IgD-negative memory B cell (primary cell): ENCODE measurements around the gene CAPS. TPM values are rescaled to one million over a fixed set of nuclear protein-coding genes. Genes with fewer than 3 reads are reported as not detected.
"Not testable (repeated sequence)": the region's sequence is repeated elsewhere in the genome, so short reads cannot be mapped to it uniquely, and the experiment has no call there.

Experiments used
- H3K27ac Mint-ChIP-seq, 3 donors: one replicate each; pipeline ENCODE4 v1.8.0; 2020 to 2022; ENCODE audit warnings: mild to moderate bottlenecking in 3 of 3, mixed read lengths in 3 of 3, moderate library complexity in 1 of 3
- H3K27me3 Mint-ChIP-seq: one replicate; pipeline ENCODE4 v1.8.0; 2021; ENCODE audit warnings: mixed read lengths
- H3K36me3 Mint-ChIP-seq: one replicate; pipeline ENCODE4 v1.8.0; 2020; ENCODE audit warnings: mild to moderate bottlenecking, mixed read lengths
- H3K4me1 Mint-ChIP-seq, 3 donors: one replicate each; pipeline ENCODE4 v1.8.0; 2020 to 2022; ENCODE audit warnings: mixed read lengths in 3 of 3, mild to moderate bottlenecking in 1 of 3
- H3K4me3 Mint-ChIP-seq, 4 donors: one replicate each; pipeline ENCODE4 v1.8.0; 2020 to 2022; ENCODE audit warnings: mild to moderate bottlenecking in 4 of 4, mixed read lengths in 4 of 4, moderate library complexity in 3 of 4
- H3K9me3 Mint-ChIP-seq, 3 donors: one replicate each; pipeline ENCODE4 v1.8.0; 2020 to 2021; ENCODE audit warnings: mixed read lengths in 3 of 3, mild to moderate bottlenecking in 1 of 3
- polyA plus RNA-seq: library from polyadenylated mRNA; unstranded; fragments of 300-500 nt; fragmentation: Illumina TruSeq; gene quantifications from one replicate; pipeline ENCODE4 v1.2.3, GENCODE V29; 2021

The CAPS gene
- polyA plus RNA-seq, 1 donor from 2014 or later, result 3.7 TPM

- not testable (repeated sequence) for H3K9me3 Mint-ChIP-seq, H3K4me1 Mint-ChIP-seq, H3K36me3 Mint-ChIP-seq, H3K27me3 Mint-ChIP-seq, H3K27ac Mint-ChIP-seq, H3K4me3 Mint-ChIP-seq
These were observed 30.7 kb upstream of the CAPS start for GRCh38 chr19:5883157-5883873.

DNA sequence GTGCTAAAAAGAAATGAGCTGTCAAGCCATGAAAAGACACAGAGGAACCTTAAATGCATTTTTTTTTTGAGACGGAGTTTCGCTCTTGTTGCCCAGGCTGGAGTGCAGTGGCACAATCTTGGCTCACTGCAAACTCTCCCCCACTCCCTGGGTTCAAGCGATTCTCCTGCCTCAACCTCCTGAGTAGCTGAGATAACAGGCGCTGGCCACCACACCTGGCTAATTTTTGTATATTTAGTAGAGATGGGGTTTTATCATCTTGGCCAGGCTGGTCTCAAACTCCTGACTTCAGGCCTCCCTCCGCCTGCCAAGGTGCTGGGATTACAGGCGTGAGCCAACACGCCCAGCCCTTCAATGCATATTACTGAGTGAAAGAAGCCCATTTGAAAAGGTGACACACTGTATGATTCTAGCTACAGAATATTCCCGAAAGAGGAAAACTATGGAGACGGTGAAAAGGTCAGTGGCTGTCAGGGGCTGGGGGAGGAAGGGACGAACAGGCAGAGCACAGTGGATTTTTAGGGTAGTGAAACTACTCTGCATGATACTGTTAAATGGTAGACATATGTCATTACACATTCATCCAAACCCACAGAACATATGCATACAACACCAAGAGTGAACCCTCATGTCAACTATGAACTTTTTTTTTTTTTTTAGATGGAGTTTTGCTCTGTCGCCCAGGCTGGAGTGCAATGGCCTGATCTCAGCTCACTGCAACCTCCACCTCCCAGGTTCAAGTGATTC is 29.8 kb upstream of the CAPS start:
- H3K4me3 Mint-ChIP-seq, H3K4me1 Mint-ChIP-seq, H3K36me3 Mint-ChIP-seq, H3K27me3 Mint-ChIP-seq, H3K27ac Mint-ChIP-seq, H3K9me3 Mint-ChIP-seq: not testable (repeated sequence)

GRCh38 chr19:5889288-5889971 is 24.6 kb upstream of the CAPS start:
- no peaks in the 10 kb centered on the region for H3K9me3 Mint-ChIP-seq
- H3K27ac Mint-ChIP-seq, result no peak overlapping the region

DNA sequence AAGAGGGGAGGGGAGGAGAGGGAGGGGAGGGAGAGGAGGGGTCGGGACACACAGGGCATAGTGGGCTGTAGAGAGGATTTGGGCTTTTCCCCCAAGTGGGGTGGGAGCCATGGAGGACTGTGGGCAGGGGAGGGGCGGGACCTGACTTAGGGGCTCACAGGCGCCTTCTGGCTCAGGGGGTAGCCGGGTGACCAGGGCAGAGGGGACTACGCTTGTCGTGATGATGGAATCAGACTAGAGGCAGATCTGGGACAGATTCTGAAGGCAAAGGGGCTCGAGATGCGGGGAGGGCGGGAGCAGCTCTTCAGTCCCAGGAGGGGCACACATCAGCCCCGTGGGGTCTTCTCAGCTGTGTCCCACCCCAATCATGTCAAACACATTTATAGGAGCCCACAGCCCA is 24.0 kb upstream of the CAPS start:
- H3K27ac Mint-ChIP-seq, result no peak overlapping the region

More at GRCh38 chr19:5889288-5889971, 24.6 kb upstream of the CAPS start:
- H3K4me1 Mint-ChIP-seq, result peaks cover 0 to 4% (median 0%) of the 10 kb centered on the region in 3 donors
- H3K4me3 Mint-ChIP-seq, result no peak overlapping the region
- no peaks in the 10 kb centered on the region for H3K27me3 Mint-ChIP-seq
- peaks cover 2% of the 10 kb centered on the region for H3K36me3 Mint-ChIP-seq

DNA sequence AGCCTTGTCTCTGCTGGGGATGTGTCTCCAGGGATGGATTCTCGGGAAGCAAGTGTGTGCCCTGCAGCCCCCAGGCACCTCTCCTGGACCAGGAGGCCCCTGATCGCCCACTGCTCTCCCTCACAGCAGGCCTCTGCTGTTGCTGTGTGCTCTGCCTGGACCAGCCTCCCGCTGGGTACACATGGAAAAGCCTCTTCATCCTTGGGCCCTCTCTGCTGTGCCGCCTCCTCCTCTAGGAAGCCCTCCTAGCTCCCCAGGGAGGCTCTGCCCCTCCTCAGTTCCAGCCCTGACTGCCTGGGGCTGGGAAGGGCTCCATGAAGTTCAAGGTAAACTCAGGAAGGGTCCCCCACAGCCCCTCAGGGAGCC is 22.5 kb upstream of the CAPS start:
- H3K27me3 Mint-ChIP-seq, result no peaks in the 10 kb centered on the region
- peaks cover 2% of the 10 kb centered on the region for H3K36me3 Mint-ChIP-seq
- peak overlapping the region in 1 of 3 donors; percentile 83 for H3K27ac Mint-ChIP-seq
- no peaks in the 10 kb centered on the region for H3K9me3 Mint-ChIP-seq
- no peaks in the 10 kb centered on the region for H3K4me1 Mint-ChIP-seq
- no peak overlapping the region for H3K4me3 Mint-ChIP-seq

More for the DNA sequence above, 24.0 kb upstream of the CAPS start:
- peaks cover 2% of the 10 kb centered on the region for H3K36me3 Mint-ChIP-seq
- no peaks in the 10 kb centered on the region for H3K9me3 Mint-ChIP-seq
- H3K4me3 Mint-ChIP-seq, result peak overlapping the region in 1 of 4 donors; percentile 5
- no peaks in the 10 kb centered on the region for H3K27me3 Mint-ChIP-seq
- peaks cover 0 to 4% (median 0%) of the 10 kb centered on the region in 3 donors for H3K4me1 Mint-ChIP-seq

DNA sequence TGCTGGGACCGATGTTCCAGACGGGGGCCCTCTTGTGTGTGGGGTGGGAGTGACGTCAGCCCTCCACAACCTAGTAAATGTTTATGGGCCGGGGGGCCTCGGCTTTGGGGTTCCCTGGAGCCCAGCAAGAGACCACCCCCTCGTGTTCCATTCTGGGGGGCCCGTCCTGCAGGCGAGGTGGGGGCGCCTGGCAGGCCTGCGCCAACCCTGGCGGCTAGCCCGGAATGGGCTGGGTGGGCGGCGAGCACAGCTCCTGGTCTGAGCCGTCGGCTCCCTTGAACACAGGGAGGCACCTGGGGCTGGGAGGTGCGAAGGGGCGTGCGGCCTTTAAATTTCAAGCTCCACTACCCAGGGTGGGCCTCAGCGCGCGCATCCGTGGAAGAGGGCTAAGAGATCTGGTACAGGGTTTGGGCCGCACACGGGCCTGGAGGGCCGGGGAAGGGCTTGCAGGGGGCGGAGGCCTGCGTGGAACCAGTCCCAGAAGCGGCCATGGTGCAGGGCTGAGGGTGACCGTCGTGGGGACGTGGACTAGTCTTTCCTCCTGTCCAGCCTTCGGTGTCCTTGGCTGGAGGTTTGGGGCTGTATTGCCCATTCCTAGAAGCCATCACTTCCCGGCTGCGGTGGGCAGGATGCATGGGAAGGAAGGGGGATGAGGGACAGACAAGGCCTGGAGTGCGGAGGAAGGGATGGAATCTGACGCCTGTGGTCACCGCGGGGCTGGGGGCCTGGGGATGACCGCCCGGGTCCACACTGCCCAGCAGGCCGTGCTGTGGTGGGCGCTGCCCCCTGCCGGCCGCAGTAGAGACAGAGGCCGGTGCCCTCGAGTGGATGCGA is 21.9 kb upstream of the CAPS start:
- Mint-ChIP-seq H3K4me3 (no peak overlapping the region), H3K36me3 (peaks cover 2% of the 10 kb centered on the region), H3K4me1 (no peaks in the 10 kb centered on the region), H3K27ac (no peak overlapping the region), H3K9me3 (no peaks in the 10 kb centered on the region), H3K27me3 (no peaks in the 10 kb centered on the region)

DNA sequence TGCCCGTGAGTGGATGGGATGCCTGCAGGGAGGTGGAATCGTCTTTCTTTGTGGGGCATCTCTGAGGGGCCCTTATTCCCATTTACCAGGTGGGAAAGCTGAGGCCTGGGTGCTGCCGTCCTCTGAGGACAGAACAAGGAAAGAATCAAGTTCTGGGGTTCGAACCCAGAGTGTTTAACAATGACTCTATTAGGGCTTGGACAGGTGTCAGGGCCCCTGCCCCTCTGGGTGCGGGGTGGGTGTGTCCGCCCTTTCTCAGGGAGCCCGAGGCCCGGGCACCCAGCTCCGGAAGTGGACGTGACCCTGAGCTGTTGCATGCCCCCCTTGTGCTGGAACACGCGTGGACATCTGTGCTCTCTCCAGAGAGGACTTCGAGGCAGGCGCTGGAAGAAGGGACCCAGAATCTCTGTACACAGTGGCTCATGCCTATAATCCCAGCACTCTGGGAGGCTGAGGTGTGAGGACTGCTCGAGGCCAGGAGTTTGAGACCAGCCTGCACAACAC is 21.2 kb upstream of the CAPS start:
- Mint-ChIP-seq H3K4me1 (no peaks in the 10 kb centered on the region), H3K9me3 (no peaks in the 10 kb centered on the region), H3K27ac (peak overlapping the region in 2 of 3 donors; percentile 39 to 67), H3K4me3 (peak overlapping the region in 1 of 4 donors; percentile 27), H3K27me3 (no peaks in the 10 kb centered on the region), H3K36me3 (peaks cover 2% of the 10 kb centered on the region)

- peak overlapping the region in 2 of 3 donors; percentile 39 to 67 for H3K27ac Mint-ChIP-seq
- H3K27me3 Mint-ChIP-seq, result no peaks in the 10 kb centered on the region
- H3K4me3 Mint-ChIP-seq, result no peak overlapping the region
- H3K4me1 Mint-ChIP-seq, result no peaks in the 10 kb centered on the region
- H3K9me3 Mint-ChIP-seq, result no peaks in the 10 kb centered on the region
- H3K36me3 Mint-ChIP-seq, result peaks cover 2% of the 10 kb centered on the region
These were observed 20.7 kb upstream of the CAPS start for GRCh38 chr19:5893296-5893903.

DNA sequence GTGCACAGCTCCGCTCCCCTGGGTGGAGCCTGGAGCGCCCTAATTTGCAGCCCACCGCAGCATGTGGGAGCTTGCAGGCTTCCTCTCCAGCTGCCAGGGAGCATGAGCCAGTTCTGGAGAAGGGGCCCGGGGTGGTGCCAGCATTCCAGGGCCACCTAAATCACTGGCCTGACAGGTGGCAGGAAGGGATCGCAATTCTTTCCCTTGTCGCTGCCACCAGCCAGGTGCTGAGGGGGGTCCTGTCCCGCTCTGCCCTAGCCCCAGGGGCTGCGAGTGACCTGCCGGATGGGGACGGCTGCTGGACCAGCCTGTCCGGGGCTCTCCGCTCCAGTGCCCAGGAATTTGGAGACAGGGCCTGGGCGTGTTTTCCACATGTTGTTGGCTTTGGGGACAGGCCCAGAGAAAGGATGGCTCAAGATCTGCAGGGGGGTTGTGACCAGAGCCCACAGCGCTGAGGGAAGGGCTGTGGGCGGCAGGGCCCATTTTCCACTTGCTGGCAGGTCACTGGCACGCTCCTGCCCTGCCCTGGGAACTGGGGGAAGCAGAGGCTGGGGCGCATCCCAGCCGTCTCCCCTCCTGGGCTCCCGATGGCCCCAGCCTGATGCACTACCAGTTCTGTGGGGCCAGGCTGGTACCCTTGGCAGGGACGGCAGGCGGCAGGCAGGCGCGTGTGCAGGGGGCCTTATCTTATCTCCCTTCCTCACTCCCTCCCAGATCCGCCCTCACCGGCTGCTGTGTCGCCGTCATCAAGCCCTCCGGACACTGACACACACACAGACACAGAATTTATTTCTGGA is 19.9 kb upstream of the CAPS start:
- no peaks in the 10 kb centered on the region for H3K27me3 Mint-ChIP-seq
- H3K4me3 Mint-ChIP-seq, result no peak overlapping the region
- H3K27ac Mint-ChIP-seq, result no peak overlapping the region

GRCh38 chr19:5894704-5895349 is 19.2 kb upstream of the CAPS start:
- no peaks in the 10 kb centered on the region for H3K4me1 Mint-ChIP-seq
- no peaks in the 10 kb centered on the region for H3K9me3 Mint-ChIP-seq
- H3K27ac Mint-ChIP-seq, result no peak overlapping the region
- H3K27me3 Mint-ChIP-seq, result no peaks in the 10 kb centered on the region
- no peak overlapping the region for H3K4me3 Mint-ChIP-seq
- H3K36me3 Mint-ChIP-seq, result peaks cover 2% of the 10 kb centered on the region

More for the DNA sequence above, 19.9 kb upstream of the CAPS start:
- H3K4me1 Mint-ChIP-seq, result no peaks in the 10 kb centered on the region
- H3K9me3 Mint-ChIP-seq, result no peaks in the 10 kb centered on the region
- peaks cover 2% of the 10 kb centered on the region for H3K36me3 Mint-ChIP-seq

DNA sequence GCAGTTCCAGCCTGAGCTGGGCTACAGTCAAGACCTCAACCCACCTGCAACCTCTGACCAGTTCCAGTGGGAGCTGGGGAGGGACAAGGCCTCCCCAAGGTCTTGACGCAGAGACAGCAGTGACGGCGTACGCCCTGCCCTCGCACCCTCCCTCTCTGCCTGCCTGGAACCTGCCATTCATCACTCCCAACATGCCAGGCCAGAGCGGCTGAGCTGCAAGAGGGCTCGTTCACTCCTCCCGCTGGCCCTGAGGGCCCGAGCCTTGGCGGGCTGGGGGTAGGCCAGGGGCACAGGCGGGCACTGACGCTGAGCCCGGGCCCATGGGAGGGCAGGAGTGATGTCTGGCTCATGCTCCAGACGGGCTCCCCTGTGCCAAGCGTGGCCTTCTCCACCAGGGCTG is 18.6 kb upstream of the CAPS start:
- H3K27me3 Mint-ChIP-seq, result no peaks in the 10 kb centered on the region
- peaks cover 2% of the 10 kb centered on the region for H3K36me3 Mint-ChIP-seq
- H3K27ac Mint-ChIP-seq, result no peak overlapping the region
- H3K4me1 Mint-ChIP-seq, result no peaks in the 10 kb centered on the region
- no peaks in the 10 kb centered on the region for H3K9me3 Mint-ChIP-seq
- H3K4me3 Mint-ChIP-seq, result no peak overlapping the region

- Mint-ChIP-seq H3K36me3 (peaks cover 2% of the 10 kb centered on the region), H3K4me1 (peaks cover 0 to under 1% (median under 1%) of the 10 kb centered on the region in 3 donors), H3K27ac (no peak overlapping the region), H3K27me3 (no peaks in the 10 kb centered on the region), H3K4me3 (no peak overlapping the region), H3K9me3 (no peaks in the 10 kb centered on the region)
These were observed 18.2 kb upstream of the CAPS start for GRCh38 chr19:5895890-5896289.

DNA sequence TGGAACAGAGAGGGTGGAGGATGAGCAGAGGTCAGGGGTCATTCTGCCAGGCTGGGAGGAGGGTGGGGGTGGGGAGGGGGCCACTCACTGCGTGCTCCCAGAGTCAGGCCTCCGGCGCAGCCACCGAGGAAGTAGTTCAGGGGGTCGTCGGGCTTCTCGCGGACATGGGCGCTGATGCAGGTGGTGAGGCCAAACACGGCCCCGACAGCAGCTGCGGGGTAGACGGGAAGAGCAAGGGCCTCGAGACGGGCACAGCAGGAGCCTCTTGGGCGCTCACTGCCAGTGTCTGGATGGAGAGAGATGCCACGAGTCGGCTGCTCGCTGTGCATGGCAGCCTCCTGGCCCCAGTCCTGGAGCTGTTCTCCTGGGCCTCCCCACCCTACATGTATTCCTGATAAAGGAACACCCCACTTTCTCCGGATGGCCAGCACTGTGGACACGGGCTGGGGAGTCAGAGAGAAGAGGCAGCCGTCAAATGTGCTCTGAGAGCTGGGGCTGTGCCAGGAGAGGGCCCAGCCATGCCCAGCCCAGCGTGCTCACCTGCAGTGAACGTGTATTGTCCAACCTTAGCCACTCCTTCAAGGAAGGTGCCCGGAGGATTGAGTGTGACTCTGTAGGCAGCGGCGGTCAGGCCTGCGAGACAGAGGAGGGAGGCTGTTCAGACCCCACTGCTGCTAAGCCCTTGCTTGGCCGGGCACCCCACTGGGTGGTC is 17.5 kb upstream of the CAPS start:
- Mint-ChIP-seq H3K4me1 (peaks cover 0 to 6% (median 4%) of the 10 kb centered on the region in 3 donors), H3K27ac (no peak overlapping the region), H3K36me3 (peaks cover 2% of the 10 kb centered on the region), H3K27me3 (no peaks in the 10 kb centered on the region), H3K4me3 (no peak overlapping the region), H3K9me3 (no peaks in the 10 kb centered on the region)
